KMS-11 (cell line): Measurements from ENCODE around the gene CPSF4L.

Source experiments
- H2AFZ ChIP-seq: fragments of 200-600 bp; sonication (generic); 2 replicates; pipeline ENCODE4 v1.6.1; 2016; ENCODE audit warnings: antibody characterized with exemption, mixed run types, low read depth
- H3K27ac ChIP-seq: fragments of 200-600 bp; sonication (generic); 2 replicates; pipeline ENCODE4 v1.6.1; 2016; ENCODE audit warnings: mild to moderate bottlenecking, mixed run types
- H3K27me3 ChIP-seq: fragments of 200-600 bp; sonication (generic); 2 replicates; pipeline ENCODE4 v1.6.1; 2017; ENCODE audit warnings: mild to moderate bottlenecking, low read depth, mixed run types, moderate library complexity; ENCODE audit not compliant: insufficient read depth
- H3K36me3 ChIP-seq: fragments of 200-600 bp; sonication (generic); 2 replicates; pipeline ENCODE4 v1.6.1; 2017; ENCODE audit warnings: mild to moderate bottlenecking, mixed run types; ENCODE audit not compliant: insufficient read depth
- H3K4me1 ChIP-seq: fragments of 200-600 bp; sonication (generic); 2 replicates; pipeline ENCODE4 v1.6.1; 2016; ENCODE audit warnings: mild to moderate bottlenecking, low read depth, mixed run types; ENCODE audit not compliant: poor library complexity, severe bottlenecking
- H3K4me2 ChIP-seq: fragments of 200-600 bp; sonication (generic); 2 replicates; pipeline ENCODE4 v1.7.0; 2016; ENCODE audit warnings: mild to moderate bottlenecking, mixed run types
- H3K4me3 ChIP-seq: fragments of 200-600 bp; sonication (generic); IDR thresholded peaks from 2 replicates; pipeline ENCODE4 v1.6.1; 2017; ENCODE audit warnings: low read depth, low read length, mixed read lengths; ENCODE audit not compliant: insufficient read depth
- H3K79me2 ChIP-seq: fragments of 200-600 bp; sonication (generic); 2 replicates; pipeline ENCODE4 v1.6.1; 2016; ENCODE audit warnings: low read depth, mixed run types; ENCODE audit not compliant: insufficient read depth
- H3K9ac ChIP-seq: fragments of 200-600 bp; sonication (generic); 2 replicates; pipeline ENCODE4 v1.6.1; 2016; ENCODE audit warnings: mild to moderate bottlenecking, mixed run types
- H4K20me1 ChIP-seq: fragments of 200-600 bp; sonication (generic); 2 replicates; pipeline ENCODE4 v1.6.1; 2016; ENCODE audit warnings: mild to moderate bottlenecking, mixed run types; ENCODE audit not compliant: insufficient read depth
- TF ChIP-seq, protein P1 (sequence below): fragments of 200-600 bp; sonication (generic); conservative IDR thresholded peaks from 2 replicates; pipeline ENCODE4 v1.6.1; 2017; ENCODE audit warnings: low read depth, mild to moderate bottlenecking, antibody characterized with exemption, low read length, moderate library complexity, mixed read lengths

CPSF4L gene

DNA sequence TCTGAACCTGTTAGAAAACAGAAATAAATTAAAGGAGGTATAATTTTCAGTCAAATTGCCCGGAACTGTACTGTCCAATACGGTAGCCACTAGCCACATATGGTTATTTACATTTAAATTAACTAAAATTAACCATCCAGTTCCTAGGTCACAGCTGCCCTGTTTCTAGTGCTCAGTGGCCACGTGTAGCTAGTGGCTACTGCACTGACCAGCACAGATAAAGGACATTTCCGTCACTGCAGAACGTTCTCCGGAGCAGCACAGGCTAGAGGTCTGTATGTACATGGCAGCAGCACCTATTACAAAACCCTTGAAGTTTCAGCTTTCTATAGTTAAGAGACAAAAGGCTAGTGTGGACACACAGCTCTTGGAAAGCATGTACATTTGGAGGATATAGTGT, 33.7 kb downstream of the CPSF4L start:
- Histone ChIP-seq H3K4me1 (peaks cover 44% of the 10 kb centered on the region), H3K79me2 (peaks cover 63% of the 10 kb centered on the region), H2AFZ (no peak overlapping the region), H4K20me1 (peaks cover 12% of the 10 kb centered on the region; the same call in 1 of the 2 replicates), H3K36me3 (no peaks in the 10 kb centered on the region), H3K9ac (no peak overlapping the region), H3K4me2 (peak overlapping the region; percentile 52), H3K4me3 (no peak overlapping the region), H3K27me3 (no peaks in the 10 kb centered on the region), H3K27ac (no peak overlapping the region)
- TF ChIP-seq, protein P1, sequence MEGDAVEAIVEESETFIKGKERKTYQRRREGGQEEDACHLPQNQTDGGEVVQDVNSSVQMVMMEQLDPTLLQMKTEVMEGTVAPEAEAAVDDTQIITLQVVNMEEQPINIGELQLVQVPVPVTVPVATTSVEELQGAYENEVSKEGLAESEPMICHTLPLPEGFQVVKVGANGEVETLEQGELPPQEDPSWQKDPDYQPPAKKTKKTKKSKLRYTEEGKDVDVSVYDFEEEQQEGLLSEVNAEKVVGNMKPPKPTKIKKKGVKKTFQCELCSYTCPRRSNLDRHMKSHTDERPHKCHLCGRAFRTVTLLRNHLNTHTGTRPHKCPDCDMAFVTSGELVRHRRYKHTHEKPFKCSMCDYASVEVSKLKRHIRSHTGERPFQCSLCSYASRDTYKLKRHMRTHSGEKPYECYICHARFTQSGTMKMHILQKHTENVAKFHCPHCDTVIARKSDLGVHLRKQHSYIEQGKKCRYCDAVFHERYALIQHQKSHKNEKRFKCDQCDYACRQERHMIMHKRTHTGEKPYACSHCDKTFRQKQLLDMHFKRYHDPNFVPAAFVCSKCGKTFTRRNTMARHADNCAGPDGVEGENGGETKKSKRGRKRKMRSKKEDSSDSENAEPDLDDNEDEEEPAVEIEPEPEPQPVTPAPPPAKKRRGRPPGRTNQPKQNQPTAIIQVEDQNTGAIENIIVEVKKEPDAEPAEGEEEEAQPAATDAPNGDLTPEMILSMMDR, result no peak

DNA sequence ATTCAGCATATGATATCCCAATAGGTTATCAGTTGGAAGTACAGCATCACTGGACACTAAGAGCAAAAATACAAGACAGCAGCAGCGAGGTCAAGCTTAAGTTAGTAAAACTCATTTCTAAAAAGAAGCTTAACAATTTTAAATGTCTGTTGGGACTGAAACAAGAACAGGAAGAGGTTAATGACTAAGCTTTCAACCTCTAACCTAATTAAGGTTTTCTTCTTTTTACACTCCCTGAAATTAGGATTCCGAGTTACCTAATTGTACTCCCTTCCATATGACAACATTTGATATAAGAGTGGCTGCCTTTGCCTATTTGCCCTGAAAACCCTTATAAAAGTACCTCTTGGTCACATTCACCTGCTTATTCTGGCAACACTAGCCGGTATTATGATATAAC, 34.3 kb downstream of the CPSF4L start:
- Histone ChIP-seq H3K4me3 (no peak overlapping the region), H3K79me2 (peaks cover 66% of the 10 kb centered on the region), H3K4me1 (peaks cover 44% of the 10 kb centered on the region), H3K9ac (no peak overlapping the region), H3K27me3 (no peaks in the 10 kb centered on the region), H2AFZ (no peak overlapping the region), H3K27ac (no peak overlapping the region), H3K4me2 (no peak overlapping the region), H3K36me3 (no peaks in the 10 kb centered on the region), H4K20me1 (peaks cover 12% of the 10 kb centered on the region; the same call in 1 of the 2 replicates)
- TF ChIP-seq, protein P1, result no peak

GRCh38 chr17:73226556-73227172, 35.0 kb downstream of the CPSF4L start:
- Histone ChIP-seq H3K4me1 (peaks cover 47% of the 10 kb centered on the region), H3K27ac (no peak overlapping the region), H2AFZ (no peak overlapping the region), H3K4me3 (no peak overlapping the region), H3K79me2 (peaks cover 65% of the 10 kb centered on the region), H3K27me3 (no peaks in the 10 kb centered on the region), H3K4me2 (no peak overlapping the region), H3K9ac (no peak overlapping the region), H3K36me3 (no peaks in the 10 kb centered on the region), H4K20me1 (peaks cover 12% of the 10 kb centered on the region; the same call in 1 of the 2 replicates)
- TF ChIP-seq, protein P1, result no peak

GRCh38 chr17:73224663-73225305, 36.9 kb downstream of the CPSF4L start:
- Histone ChIP-seq H2AFZ (no peak overlapping the region), H3K27ac (no peak overlapping the region), H3K9ac (no peak overlapping the region), H3K79me2 (peaks cover 54% of the 10 kb centered on the region), H3K27me3 (no peaks in the 10 kb centered on the region), H4K20me1 (peaks cover 12% of the 10 kb centered on the region; the same call in 1 of the 2 replicates), H3K4me2 (no peak overlapping the region), H3K4me1 (peaks cover 36% of the 10 kb centered on the region), H3K4me3 (no peak overlapping the region), H3K36me3 (no peaks in the 10 kb centered on the region)
- TF ChIP-seq, protein P1, result no peak
